Activated CD8-positive, alpha-beta T cell treated with anti-CD3 and anti-CD28 coated beads for 36 hours (primary cell): ENCODE results near the gene COL6A3. TPM values are rescaled to one million over a fixed set of nuclear protein-coding genes. Genes with fewer than 3 reads are reported as not detected.

ENCODE experiments used
- ATAC-seq: fragments of 200-7000 bp; cut with Tn5 transposase; one replicate; pipeline ENCODE4 v1.10.0; 2021; ENCODE audit warnings: mild to moderate bottlenecking, moderate library complexity
- CTCF ChIA-PET: fragments of 350-600 bp; sonication (Branson Sonifier 250); formaldehyde crosslinking; loops from one replicate; lab custom pipeline; 2021; ENCODE audit warnings: antibody characterized with exemption; lab: Charles Lee
- POLR2A ChIA-PET: fragments of 350-600 bp; sonication (Branson Sonifier 250); formaldehyde crosslinking; loops from one replicate; lab custom pipeline; 2021; ENCODE audit warnings: antibody characterized with exemption; lab: Charles Lee
- DNase-seq: peaks from one replicate; pipeline ENCODE4 v3.0.0-alpha.2; 2020
- H3K27ac Mint-ChIP-seq: one replicate; pipeline ENCODE4 v1.8.0; 2021; ENCODE audit warnings: mild to moderate bottlenecking, mixed read lengths
- H3K27me3 Mint-ChIP-seq: one replicate; pipeline ENCODE4 v1.8.0; 2021; ENCODE audit warnings: mixed read lengths
- H3K36me3 Mint-ChIP-seq: one replicate; pipeline ENCODE4 v1.8.0; 2021; ENCODE audit warnings: low read depth, mixed read lengths
- H3K4me1 Mint-ChIP-seq: one replicate; pipeline ENCODE4 v1.8.0; 2021; ENCODE audit warnings: low read depth, mixed read lengths
- H3K4me3 Mint-ChIP-seq: one replicate; pipeline ENCODE4 v1.8.0; 2021; ENCODE audit warnings: mild to moderate bottlenecking, moderate library complexity, mixed read lengths
- H3K9me3 Mint-ChIP-seq: one replicate; pipeline ENCODE4 v1.8.0; 2021; ENCODE audit warnings: mixed read lengths
- CTCF ChIP-seq: fragments of 200-600 bp; IDR thresholded peaks from one replicate; pipeline ENCODE4 v1.8.0; 2022; ENCODE audit warnings: antibody characterized with exemption, mild to moderate bottlenecking
- intact Hi-C: fragments of 100-400 bp; cut with micrococcal nuclease; formaldehyde crosslinking; loops from one replicate; pipeline ENCODE4 v1.10.0; 2022
- total RNA-seq, 2 experiments: library from RNA; stranded (reverse); gene quantifications; one replicate each; pipeline ENCODE4 v1.2.3, GENCODE V29; 2021

Gene COL6A3
- total RNA-seq, 2 experiments from 2014 or later: 4.0 to 4.1 TPM

- Mint-ChIP-seq H3K27me3 (no peaks in the 10 kb centered on the region), H3K4me3 (no peak overlapping the region)
- intact Hi-C loops: no loop called here
Measured at GRCh38 chr2:237408335-237409000, 5.5 kb downstream of the COL6A3 start.

GRCh38 chr2:237407700-237408099, 6.3 kb downstream of the COL6A3 start:
- no peak for ATAC-seq
- ChIA-PET POLR2A (no interaction called here), CTCF (interaction anchor here (0.7 to 2.3 kb wide), 3 partner anchors 14 to 174 kb away, joined by 3 to 13 read pairs (median 4); no protein-coding TSS in a partner anchor)
- intact Hi-C loops: no loop called here
- no peaks in the 10 kb centered on the region for H3K4me1 Mint-ChIP-seq
- no peaks in the 10 kb centered on the region for H3K27me3 Mint-ChIP-seq
- TF ChIP-seq CTCF: no peak
- DNase-seq: no peak
- H3K27ac Mint-ChIP-seq: no peak overlapping the region
- no peaks in the 10 kb centered on the region for H3K9me3 Mint-ChIP-seq
- no peak overlapping the region for H3K4me3 Mint-ChIP-seq
- H3K36me3 Mint-ChIP-seq: no peaks in the 10 kb centered on the region

More at GRCh38 chr2:237408335-237409000, 5.5 kb downstream of the COL6A3 start:
- no peak for TF ChIP-seq CTCF
- ChIA-PET POLR2A (interaction anchor here (1.0 kb wide), 1 partner anchor 13 kb away, joined by 3 read pairs; no protein-coding TSS in a partner anchor), CTCF (interaction anchor here (0.7 to 3.5 kb wide), 4 partner anchors 12 to 173 kb away, joined by 3 to 19 read pairs (median 4); no protein-coding TSS in a partner anchor)
- Mint-ChIP-seq H3K27ac (no peak overlapping the region), H3K9me3 (no peaks in the 10 kb centered on the region), H3K36me3 (no peaks in the 10 kb centered on the region), H3K4me1 (no peaks in the 10 kb centered on the region)
- DNase-seq: no peak
- ATAC-seq: no peak

GRCh38 chr2:237406371-237406895, 7.5 kb downstream of the COL6A3 start:
- no peaks in the 10 kb centered on the region for H3K9me3 Mint-ChIP-seq
- ATAC-seq: no peak
- ChIA-PET CTCF (interaction anchor here (1.9 to 2.3 kb wide), 2 partner anchors 15 to 69 kb away, joined by 4 to 13 read pairs; no protein-coding TSS in a partner anchor), POLR2A (no interaction called here)
- no peaks in the 10 kb centered on the region for H3K27me3 Mint-ChIP-seq
- no peak overlapping the region for H3K27ac Mint-ChIP-seq
- no peak overlapping the region for H3K4me3 Mint-ChIP-seq
- no peaks in the 10 kb centered on the region for H3K4me1 Mint-ChIP-seq
- no peaks in the 10 kb centered on the region for H3K36me3 Mint-ChIP-seq
- DNase-seq: no peak
- TF ChIP-seq CTCF: no peak
- intact Hi-C loops: no loop called here

- no peak for DNase-seq
- Mint-ChIP-seq H3K4me3 (no peak overlapping the region), H3K27ac (no peak overlapping the region), H3K4me1 (no peaks in the 10 kb centered on the region), H3K27me3 (no peaks in the 10 kb centered on the region), H3K36me3 (no peaks in the 10 kb centered on the region), H3K9me3 (no peaks in the 10 kb centered on the region)
- POLR2A ChIA-PET: no interaction called here
- intact Hi-C loops: no loop called here
- no peak for TF ChIP-seq CTCF
- no peak for ATAC-seq
- CTCF ChIA-PET: interaction anchor here (1.9 to 2.3 kb wide), 2 partner anchors 16 to 69 kb away, joined by 4 to 13 read pairs; no protein-coding TSS in a partner anchor
Measured at GRCh38 chr2:237405605-237406004, 8.4 kb downstream of the COL6A3 start.

GRCh38 chr2:237405006-237405559, 8.9 kb downstream of the COL6A3 start:
- Mint-ChIP-seq H3K27me3 (no peaks in the 10 kb centered on the region), H3K27ac (no peak overlapping the region), H3K36me3 (no peaks in the 10 kb centered on the region), H3K4me1 (no peaks in the 10 kb centered on the region), H3K4me3 (no peak overlapping the region), H3K9me3 (no peaks in the 10 kb centered on the region)
- CTCF ChIA-PET: no interaction called here
- no peak for DNase-seq
- no peak for TF ChIP-seq CTCF
- no peak for ATAC-seq
- intact Hi-C loops: no loop called here
- POLR2A ChIA-PET: no interaction called here
